Stimulated activated CD4-positive, alpha-beta T cell treated with anti-CD3 and anti-CD28 coated beads, Interleukin-12 subunit alpha, Interleukin-12 subunit beta, amount 100 ng/mL, for 48 hours (primary cell): ENCODE data around the gene C2CD2.
"Not testable (repeated sequence)": the region's sequence is repeated elsewhere in the genome, so short reads cannot be mapped to it uniquely, and the experiment has no call there.

Source experiments
- DNase-seq, 3 donors: peaks; one replicate each; pipeline ENCODE4 v3.0.0-alpha.2; 2020; ENCODE audit warnings: low read depth in 2 of 3, low spot score in 1 of 3

C2CD2 gene

DNA sequence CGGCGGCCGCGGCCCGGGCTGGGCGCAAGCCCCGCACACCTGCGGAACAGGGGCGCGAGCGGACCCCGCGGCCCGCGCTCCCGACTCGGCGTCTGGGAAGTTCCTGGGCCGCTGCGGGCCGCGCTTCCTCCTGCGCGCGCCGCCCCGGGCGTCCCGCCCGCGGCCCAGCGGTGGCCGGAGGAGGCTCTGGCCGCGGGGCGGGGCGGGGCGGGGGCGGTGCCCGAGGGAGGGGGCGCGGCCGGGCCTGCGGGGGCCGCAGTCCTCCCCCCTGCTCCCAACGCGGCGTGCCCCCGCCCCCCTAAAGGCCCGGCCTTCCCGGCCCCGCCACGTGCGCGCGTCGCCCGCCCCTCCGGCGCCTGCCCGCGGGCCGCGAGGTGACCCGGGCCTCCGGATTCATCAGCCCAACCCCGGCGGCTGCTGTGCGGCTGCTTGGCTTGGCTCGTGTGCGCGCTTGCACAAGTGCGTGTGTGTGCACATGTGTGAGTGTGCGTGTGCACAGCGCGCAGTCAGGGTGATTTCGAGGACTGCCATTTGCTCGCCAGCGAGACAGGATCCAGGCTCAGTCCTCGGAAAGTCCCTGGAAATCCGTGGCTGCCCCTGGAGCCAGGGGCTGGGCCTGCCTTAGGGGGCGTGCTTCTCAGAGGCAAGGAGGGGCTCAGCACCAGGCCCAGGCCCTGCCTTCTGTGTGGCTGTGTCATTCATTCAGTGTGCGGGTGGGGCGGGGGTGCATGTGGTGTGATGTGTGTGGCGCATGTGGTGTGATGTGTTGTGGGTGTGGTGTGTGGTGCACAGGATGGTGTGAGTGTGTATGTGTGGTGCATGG is at the start of gene C2CD2:
TSS of gene C2CD2 (minus strand) at position 188 of the 823 bp plus-strand sequence. CDS start 370 bp downstream, outside the sequence.
- DNase-seq, result peak in 2 of 3 donors; percentile 2 to 14

DNA sequence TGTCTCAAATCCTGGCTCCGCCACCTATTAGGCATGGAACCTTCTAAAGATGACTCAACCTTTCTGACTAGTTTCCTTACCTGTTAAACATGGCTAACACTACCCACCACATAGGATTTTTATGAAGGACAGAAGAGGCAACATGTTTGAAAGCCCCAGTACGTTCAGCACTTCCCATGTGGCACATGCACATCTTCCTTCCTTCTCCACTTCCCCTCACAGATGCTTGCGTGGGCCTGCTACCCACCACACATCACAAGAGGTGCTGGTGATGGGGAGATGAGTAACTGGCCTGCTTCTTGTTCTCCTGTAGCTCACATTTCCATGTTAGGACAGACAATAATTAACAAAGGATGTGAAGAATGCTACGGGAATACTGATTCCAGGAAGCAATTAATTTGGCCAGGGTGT is 49.2 kb upstream of the C2CD2 start:
- DNase-seq, result peak in 2 of 3 donors; percentile 14 to 32

DNA sequence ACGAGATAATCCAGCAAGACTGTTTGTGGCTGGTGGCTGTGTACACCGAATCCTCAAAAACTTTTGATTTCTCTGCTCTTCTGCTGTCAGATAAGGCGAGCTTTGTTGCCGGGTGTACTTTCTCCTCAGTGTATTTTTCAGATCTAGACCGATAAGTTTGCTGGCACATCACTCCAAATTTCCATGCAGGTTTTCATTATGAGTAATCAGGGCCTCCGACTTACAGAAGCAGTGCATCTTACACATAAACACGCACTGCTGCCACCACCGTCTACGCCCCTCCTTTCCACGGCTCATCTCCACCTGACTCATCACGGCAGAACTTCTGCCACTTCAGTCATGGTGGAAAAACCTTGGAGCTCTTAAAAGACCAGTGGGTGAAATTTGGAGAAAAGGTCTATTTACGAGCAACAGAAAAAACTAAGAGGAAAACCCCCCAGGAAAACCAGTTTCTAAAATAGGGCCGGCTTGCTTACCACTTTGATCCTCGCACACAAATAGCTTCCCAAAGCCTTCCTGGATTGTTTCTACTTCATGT is 48.7 kb upstream of the C2CD2 start:
- DNase-seq, result peak; percentile 65 to 79 (median 74)

DNA sequence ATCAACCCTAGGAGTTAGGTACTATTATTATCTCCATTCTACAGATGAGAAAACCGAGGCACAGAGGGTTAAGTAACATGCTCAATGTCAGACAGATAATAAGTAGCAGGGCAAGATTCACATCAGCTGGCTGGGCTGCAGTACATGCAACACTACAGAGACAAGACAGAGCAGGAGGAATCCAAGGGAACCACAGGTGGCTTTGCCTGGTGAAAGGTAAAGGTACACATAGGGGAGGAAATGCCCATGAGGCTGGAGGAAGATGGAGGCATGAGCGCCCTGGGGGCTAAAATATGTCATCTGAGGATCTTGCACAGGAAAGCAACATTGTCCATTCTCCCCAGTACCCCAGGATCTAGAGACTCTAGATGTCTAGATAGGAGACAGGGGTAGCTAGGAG is 48.0 kb upstream of the C2CD2 start:
- no peak for DNase-seq

DNA sequence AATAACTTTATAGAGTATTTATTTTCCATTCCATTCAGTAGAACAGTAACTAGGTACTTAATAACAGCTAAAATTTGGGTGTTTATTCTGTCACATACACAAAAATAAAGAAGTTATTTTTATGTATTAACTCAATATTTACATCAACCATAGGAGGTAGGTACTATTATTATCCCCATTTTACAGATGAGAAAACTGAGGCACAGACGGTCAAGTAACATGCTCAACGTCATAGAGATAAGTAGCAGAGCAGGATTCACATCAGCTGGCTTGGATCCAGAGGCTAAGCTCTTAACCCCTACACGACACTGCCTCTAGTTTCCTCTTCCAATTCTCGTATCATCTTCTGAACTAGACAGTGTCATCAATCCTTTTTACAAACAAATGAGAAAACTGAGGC is 47.1 kb upstream of the C2CD2 start:
- DNase-seq, result no peak

DNA sequence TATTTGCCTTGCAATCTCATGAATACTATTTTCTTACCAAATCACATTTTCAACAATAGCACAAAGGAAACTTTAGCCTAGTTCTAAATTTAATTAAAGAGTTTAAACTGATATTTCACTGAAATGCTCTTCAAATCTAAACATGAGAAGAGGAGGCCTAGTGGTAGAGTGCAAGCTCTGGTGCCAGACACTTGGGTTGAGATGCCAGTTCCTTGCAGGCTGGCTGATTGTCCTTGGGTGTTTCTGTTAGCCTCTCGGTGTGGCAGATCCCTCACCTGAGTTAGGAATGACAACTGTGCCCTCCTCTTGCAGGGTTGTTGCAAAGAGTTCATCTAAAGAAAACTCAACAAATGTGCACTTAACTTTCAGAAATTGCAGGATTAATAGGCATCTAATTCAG is 43.8 kb upstream of the C2CD2 start:
- no peak for DNase-seq

DNA sequence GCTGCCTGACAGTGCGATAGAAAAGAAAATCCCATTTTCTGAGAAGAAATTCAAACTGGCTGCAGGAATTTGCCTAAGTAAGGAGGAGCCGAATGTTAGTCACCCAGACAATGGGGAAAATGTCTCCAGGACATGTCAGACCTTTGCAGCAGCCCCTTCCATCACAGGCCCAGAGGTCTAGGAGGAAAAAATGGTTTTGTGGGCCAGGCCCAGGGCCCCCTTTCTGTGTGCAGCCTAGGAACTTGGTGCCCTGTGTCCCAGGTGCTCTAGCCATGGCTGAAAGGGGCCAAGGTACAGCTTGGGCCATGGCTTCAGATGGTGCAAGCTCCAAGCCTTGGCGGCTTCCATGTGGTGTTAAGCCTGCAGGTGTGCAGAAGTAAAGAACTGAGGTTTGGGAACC is 41.8 kb upstream of the C2CD2 start:
- no peak for DNase-seq

DNA sequence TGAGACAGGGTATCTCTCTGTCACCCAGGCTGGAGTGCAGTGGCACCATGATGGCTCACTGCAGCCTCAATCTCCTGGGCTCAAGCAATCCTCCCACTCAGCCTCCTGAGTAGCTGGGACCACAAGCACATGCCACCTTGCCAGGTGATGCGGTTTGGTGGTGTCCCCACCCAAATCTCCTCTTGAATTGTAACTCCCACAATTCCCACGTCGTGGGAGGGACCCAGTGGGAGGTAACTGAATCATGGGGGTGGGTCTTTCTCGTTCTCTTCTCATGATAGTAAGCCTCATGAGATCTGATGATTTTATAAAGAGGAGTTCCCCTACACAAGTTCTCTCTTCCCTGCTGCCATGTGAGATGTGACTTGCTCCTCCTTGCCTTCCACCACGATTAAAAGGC is 40.8 kb upstream of the C2CD2 start:
- DNase-seq, result not testable (repeated sequence)

DNA sequence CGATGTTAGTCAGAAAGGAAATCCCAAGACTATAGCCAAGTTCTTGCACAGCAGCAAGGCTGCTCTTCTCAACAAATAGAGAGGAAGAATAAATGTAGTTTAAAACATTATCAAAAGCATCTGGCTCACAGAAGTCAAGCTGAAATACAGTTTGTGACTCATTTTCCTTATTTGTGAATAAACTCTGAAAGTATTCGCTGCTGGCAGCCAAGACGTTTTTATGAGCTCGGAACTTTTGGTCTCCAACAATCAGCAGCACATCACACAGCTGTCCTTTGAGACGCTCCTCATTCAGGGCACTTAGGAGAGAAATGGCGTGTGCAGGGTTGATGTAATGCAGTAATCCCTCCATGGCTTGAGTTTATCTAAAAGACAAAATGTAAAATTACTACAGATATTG is 39.9 kb upstream of the C2CD2 start:
- no peak for DNase-seq

DNA sequence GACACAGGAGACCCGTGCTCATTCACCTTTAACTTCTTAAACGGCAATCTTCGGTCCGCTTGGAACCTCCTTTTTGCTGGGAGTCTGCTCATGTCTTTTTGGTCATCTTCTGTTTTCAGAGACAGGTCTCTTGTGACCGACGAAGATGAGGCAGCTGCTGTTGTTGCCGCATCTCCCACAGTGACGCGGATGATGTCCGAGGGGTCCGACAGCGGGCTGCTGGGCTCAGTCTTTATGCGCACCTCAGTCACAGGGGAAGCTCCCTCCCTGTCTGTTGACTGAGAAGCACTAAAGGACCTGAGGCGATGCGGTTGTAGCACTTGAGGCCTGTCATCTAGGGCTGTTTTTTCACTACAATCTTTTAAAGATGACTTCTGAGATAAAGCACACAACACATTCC is 38.8 kb upstream of the C2CD2 start:
- DNase-seq, result no peak

DNA sequence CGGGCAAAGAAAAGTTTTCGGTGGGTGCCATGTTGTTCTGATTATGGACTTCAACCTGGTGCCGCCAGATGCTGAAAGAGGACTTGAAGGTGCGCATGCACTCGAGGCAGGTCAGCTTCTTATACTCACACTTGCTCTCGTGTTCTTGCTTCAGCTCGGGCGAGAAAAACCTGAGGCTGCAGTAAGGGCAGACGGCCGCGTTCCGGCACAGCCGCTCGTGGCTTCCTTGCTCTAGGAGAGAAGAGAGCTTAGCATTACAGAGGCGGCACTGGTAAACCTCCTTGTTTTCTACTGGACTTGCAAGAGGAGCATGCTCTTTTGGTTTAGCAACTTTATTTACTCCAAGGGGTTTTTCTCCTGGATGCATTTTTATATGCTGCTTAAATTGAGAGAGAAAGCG is 37.8 kb upstream of the C2CD2 start:
- DNase-seq, result no peak

DNA sequence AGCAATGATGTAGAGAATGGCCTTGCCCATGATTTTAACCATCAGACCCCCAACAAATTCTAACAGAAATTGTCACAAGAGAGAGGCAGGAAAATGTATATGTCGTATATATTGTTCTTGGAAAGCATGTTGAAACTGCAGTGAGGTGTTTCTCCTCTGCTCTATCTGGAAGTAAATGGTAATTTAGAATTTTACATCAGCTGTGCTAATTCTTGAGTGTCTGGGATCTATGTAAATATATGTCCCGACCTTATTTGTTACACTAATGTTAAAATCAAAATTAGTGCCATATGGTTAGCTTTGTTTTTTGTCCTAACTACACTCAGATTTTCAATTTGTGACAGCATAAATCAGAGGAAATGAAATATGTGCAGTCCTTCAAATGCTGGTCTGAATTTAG is 35.9 kb upstream of the C2CD2 start:
- no peak for DNase-seq

DNA sequence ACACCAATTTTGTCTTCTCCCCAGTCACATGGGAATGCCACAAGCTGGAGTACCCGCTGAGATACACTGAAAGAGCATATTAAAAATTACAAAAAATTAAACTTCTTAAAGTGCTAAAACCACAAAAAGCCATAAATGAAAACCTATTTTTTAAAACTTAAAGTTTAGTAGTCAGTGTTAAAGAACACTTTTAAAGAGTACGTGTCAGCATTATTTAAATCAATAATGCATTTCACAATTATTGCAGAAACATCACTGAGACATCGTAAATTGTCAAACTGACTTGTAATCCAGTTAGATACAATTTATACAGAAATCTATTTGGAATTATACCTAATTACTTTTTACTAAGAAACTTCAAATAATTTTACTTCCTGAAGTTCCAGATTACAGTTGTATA is 33.5 kb upstream of the C2CD2 start:
- no peak for DNase-seq

DNA sequence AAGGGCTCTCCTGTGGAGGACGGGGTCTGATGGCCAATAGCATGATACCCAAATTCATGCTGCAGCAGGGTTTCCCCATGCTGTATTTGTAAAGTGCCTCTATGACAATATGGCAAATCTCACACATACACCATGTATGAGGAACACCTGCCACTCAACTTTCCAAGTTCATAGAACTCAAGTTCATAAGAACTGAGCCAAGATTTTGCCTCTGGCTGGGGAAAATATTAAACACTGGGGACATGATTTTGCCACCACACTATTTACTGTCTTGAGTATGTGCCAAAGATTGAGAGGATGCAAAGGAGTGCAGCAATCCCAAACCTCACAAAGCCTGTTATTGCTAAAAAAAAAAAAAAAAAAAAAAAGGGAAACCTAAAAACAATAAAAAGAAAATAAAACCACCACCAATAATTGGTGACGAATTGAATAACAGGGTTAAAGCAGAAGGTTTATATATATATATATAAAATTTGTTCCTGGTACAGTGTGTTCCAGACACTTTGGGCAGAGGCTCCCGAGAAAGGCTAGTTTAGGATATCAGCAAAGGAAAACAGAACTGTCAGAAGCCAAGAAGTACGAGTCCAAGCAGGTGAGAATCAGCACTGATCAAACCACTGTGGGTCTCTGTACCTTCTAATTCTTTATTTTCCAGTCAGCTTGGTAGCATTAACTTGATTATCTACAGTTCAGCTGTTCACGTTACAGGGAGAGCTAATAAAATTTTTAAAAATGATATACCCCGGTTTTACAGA is 32.0 kb upstream of the C2CD2 start:
- no peak for DNase-seq

DNA sequence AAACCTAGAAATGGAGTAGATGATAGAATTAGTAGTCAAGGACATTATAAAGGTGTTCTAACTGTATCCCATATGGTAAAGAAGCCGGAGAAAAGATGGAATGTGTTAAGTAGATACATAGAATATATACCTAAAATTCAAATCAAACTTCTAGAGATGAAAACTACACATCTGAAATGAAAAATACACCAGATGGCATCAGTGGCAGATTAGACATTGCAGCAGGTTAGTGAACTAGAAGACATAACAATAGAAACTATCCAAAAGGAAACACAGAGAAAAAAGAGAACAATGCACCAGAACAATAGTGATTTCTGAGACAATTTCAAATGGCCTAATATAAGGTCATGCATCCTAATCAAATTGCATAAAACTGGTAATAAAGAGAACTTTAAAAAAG is 29.4 kb upstream of the C2CD2 start:
- no peak for DNase-seq

DNA sequence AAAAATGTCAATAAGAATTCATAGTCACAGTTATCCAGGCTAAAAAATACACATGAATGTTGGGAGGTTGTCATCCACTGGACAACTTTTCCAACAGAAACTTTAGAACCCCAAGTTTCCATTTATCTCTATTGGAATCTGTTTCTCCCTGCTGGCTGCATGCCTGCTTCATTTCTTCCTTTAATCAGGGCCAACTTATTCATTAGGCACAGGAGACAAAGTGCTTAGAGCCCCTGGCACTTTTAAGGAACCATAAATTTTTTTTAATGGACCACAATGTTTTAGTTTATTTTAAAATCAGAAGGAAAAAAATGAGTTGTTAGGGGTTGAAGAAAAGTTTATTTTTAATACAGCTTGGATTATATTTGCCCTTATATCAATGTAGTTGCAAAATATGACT is 26.7 kb upstream of the C2CD2 start:
- no peak for DNase-seq

DNA sequence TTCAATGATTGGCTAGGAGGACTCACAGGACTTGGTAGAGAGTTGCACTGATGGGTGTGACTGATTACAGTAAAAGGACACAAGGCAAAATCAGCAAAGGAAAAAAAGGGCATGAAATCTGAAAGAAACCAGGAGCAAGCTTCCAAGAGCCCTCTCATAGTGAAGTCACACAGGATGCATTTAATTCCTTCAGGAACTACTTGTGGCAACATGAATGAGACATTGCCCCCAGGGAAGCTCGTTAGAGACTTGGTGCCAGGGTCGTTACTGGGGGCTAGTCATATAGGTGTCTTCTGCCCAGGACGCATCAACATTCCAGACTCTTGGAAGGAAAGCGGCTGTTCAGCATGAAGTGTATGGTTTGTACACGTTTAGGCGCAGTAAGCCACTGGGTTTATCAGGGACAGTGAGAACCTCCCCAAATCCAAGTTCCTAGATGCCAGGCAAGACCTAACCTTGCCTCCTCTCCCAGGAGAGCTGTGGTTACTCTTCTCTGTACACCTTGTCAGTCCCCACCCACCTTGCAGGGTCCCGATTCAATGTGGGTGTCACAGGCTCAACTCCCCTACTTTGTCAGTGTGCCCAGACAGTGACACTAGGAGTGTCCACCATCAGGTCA is 26.0 kb upstream of the C2CD2 start:
- no peak for DNase-seq

DNA sequence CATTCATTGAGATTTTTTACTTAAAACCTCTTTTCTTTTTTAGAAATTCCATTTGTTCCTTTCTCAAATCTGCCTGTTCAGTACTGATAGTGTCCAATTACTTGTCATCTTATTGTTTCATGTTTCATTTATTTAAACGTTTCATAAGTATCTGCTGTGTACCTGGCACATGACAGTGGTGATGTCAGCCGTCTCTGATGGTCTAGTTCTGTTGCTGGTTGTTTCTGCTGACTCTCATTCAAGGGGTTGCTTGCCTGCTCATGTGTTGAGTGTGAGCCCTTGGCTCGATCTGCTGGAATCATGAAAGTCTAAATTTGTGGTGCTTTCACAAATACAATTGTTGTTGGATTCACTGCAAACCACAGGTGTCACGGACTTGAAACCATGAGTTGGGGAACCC is 25.5 kb upstream of the C2CD2 start:
- DNase-seq, result no peak

DNA sequence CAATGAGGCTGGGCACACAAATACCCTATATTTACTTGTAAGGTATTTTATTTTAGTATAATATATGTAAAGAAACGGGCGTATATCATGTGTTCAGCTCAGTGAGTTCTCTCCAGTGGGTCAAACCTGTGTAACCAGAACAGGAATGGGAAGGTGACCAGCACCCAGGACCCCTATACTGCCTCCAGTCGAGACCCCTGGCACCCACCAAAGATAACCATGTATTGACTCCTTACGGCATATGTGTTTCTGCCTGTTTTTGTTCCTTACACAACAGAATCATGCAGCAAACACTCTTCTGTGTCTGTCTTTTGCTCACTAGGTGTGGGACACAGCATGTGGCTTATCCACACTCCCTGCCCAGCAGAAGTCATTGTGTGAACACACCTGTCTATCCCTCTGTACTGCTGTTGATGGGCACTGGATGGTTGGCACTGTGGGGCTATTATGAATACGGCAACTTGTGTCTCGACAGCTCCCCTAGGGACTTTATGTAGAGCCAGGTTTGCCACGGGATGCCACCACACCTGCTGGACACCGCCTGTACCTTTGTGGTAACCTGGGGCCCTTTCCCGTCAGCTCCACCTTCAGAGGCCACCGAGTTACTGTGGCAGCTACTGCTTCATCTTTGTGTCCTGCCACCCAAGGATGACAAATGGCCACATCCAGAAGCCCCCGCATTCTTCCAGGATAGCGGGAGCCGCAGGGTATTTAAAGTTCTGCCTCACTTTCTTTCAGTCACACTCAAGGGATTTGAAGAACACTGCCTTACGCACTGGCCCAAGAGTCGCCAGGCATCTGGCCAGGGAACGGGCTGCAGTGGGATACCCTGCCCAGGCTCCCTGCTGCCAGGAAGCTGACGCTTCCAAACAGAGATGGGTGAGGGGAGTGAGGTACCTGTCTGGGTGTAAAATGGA is 23.5 kb upstream of the C2CD2 start:
- no peak for DNase-seq

DNA sequence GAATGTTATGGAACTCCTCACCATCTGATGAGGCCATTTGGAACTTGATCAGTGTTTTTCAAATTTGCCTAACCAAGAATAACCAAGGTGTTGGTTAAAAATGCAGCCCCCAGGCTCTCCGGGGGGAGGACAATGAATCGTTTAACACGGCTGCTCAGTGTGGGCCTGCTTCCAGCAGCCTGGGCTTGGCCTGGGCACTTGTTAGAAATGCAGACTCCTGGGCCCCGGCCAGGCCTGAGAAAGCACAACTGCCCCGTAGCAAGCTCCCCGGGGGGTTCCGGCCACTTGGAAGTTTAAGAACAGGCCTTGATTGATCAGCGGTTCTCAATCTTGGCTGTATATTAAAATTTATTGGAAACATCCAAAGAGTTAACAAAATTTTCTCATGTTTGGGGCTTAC is 22.8 kb upstream of the C2CD2 start:
- DNase-seq, result no peak
